COLO829 (cell line): ENCODE measurements around the gene ODC1.
"Not testable (repeated sequence)": the region's sequence is repeated elsewhere in the genome, so short reads cannot be mapped to it uniquely, and the experiment has no call there.

ENCODE experiments used
- DNase-seq: peaks from one replicate; pipeline ENCODE4 v3.0.0; 2012; ENCODE audit warnings: low spot score

Gene ODC1

DNA sequence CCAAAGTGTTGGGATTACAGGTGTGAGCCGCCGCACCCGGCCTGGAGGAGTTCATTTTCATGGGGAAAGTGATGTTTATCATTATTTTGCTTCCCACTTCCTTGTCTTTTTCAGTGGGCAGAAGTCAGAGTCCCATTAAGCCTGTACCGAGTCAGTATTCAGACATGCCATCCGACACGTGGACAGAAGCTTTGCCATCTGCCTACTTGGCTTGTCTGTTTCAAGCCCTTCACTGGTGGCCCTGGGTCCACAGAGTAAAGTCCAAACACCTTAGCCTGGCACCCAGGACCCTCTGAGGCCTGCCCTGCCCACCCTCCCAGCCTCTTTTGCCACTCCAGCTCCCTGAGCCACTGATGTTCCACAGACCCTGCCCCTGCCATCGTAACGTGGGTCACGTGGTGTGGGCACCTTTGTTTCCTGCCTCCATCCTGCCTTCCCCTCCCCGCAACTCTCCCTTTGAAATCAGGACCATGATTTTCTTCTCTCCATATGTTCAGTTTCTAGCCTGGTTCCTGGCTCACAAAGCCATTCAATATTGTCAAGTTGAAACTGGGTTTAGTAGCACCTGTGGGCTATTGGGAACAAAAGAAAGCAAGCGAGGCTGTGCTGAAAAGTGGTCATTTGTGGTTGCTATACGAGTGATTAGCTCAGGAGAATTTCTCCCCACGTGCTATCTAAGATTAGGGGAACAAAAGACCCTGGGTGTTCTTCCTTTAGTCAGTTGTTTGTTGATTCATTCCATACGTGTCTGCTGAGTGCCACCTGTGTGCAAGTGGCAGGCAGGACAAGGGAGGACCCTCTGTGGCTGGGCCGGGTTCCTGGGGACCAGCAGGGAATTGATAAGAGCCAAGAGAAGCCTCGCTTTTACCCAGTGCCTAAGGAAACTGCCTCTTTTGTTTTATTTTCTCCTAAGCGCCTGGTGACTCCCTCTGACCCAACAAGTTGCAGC lies 5.1 kb upstream of the ODC1 start:
- DNase-seq = no peak

DNA sequence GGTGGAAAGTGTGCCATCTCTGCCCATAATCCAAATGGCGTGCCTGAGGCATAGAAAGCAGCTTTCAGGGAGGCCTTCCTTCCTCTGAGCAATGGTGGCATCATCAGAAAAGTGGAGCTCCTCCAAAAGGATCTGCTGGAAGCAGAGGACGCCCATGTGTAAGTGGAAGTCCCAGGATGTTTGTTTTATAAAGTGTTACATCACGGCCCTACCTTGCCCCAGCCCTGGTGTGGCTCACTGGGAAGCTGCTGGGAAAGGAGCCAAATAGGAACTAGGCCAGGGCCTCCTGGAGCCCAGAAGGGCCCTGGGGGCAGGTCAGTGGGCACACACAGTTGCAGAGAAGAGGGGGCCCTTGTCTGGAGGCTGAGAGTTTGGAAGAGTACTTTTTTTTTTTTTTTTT lies 4.2 kb upstream of the ODC1 start:
- no peak for DNase-seq

DNA sequence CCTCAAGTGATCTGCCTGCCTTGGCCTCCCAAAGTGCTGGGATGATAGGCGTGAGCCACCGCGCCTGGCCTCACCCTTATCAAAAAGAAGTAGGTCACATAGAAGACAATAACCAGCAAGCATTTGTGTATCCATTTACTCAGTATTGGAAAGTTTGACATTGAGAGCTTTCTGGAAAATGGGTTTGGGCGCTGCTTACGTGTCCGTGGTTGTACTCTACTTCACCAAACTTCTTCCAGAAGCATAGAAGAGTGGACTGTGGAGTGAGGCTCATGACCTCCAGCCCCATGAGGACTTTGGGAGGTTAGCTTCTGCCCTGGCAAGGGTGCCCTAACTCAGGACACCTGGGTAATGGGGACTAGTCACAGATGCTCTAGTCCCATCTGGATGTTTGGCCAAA lies 3.7 kb upstream of the ODC1 start:
- no peak for DNase-seq

DNA sequence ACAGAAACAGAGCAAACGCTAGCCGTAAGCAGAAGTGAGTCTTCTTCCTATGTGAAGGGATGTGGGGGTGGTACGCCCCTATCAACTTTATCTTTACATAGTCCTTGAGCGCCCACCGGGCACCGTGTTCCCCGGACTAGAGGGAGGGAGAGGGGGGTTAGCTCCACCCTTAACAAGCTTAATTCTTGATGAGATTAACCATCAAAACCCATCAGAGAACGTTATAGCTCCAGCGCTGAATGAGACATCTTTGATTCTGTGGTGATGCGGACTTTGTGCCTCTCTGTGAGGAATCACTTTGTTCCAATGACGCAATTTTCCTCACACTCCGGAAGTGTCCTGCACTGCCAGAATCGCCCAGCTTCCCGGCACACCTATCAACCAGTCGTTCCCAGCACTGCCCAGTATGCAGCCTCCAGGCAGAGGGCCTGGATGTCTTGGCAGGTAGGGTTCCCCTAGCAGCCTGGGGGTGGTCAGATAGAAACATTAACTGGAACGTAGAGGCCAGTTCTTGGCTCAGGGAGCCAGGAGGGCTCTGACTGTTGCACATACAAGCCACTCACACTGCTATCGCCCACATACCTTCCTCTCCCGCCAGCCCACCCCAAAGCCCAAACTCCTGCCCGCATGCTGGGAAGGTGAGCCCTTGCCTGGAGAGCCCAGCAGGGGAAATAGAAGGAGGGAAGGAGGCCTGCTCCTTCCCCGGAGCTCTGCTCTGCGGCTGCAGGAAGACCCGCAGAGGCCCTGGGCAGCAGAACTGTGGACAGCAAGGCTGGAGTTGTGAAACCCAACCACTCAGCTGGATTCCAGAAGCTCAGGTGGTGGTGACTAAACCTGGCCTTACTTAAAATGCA lies 1.9 kb upstream of the ODC1 start:
- no peak for DNase-seq

DNA sequence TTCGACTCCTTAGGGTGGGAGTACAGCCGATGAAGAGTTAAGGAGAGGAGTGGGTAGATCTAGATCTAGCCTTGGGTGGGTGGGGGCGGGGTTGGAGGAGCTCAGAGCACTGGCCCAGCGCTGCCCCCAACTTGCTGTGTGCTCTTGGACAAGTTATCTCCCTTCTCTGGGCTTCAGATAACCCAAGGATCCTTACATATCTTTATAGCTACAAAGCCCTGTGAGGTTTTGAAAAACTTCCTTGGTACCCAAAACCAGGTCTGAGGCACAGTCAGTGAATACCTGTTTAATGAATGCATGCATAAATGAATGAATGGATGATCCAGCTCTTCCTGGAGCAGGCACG lies 1.3 kb upstream of the ODC1 start:
- no peak for DNase-seq

DNA sequence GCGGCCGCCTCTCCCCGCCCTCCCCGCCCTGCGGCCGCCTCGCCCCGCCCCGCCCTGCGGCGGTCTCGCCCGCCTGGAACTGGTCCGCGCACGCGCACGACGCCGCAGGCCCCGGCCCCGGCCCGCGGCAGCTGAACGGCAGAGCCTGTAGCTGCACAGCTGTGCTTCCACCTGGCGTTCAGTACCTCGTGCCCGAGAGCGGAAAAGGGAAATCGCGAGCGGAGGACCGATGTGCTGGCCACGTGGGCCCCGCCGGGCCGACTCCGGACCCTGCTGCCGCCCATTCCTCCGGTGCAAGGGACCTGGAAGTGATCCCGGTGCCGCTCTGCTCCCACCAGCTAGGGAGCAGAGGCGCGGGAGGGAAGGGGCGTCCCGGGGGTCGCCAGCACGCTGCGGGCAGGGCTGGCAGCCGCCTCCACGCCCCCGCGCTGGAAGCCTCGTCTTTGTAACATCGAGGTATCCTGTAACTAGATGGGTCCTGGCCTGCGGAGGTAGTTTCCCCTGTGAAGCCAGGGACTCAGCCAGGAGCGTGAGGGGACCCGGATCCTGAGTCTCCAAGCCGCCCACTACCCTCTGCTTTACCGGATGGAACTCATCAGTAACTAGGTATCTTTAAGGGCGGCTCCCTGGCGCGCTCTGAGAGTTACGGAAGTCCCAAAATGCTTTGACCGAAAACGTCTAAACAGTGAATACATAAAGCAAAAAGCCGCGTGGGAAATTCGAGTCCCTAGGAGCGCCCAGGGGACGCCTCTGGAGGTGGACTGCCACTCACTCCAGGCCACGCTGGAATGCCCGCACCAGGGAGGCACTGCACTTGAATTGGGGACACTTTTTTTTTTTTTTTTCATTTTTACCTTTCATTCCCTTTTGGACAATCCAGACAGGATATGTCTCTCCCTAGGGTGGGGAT lies 704 bp upstream of the ODC1 start:
- DNase-seq = no peak

DNA sequence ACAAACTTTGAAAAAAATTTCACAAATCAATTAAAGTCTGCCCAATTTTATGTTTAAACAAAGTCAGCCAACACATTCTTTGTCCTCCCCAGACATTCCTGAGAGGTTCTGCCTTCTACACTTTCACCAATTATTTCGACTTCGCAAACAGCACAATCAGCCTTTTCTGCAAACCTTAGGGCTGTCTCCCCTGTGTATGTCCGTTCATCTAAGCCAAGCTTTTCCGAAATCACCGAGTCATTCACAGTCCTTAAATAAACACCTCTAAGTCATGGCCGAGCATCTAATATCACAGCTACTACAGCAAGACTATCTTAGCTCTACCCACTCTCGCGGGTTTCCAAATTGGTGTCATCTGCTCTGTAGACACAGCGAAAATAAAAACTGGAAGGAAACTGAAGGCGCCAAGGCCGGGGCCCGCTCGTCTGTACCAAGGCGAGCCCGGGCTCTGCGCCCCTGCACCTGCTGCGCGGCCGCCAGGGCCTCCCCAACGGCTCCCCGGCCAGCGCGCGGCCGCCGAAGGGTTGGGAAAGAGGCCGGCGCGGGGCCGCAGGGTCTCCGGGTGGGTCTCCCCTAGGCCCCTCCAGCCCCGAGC lies 730 bp downstream of the ODC1 start:
- no peak for DNase-seq

DNA sequence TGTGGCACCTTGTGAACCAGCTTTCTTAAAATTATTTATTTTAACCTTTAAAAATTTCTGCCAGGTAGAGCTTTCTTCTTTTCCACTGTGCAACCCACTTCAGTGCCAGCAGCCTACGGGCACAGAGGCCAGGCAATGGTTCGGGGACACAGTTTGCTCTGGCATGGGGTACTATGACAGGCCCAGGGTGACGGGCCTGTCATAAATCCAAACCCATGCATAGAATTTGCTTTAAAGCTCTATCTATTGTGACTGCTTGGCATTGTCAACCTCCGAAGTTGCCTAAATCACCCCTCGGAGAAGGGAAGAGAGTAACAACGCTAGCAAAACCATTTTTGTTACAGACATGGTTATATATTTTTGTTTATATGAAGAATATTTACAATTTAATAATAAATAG lies 1.5 kb downstream of the ODC1 start:
- DNase-seq = no peak

DNA sequence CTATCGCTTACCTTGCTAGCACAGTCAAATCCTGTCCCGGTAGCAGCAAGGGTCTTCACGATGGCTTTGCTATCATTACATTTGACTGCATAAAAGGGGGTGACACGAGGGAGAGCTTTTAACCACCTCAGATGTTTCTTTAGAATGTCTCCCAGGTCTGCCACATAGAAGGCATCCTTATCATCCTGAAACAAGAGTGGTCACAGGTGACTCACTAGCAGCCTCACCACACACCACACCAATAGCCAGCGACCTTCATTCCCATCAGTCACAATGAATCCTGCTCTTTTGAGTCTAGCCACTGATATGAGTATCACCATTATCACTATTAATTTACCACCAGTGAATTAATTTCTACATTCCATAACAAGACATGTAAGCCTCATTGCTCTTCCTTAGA lies 3.7 kb downstream of the ODC1 start:
- DNase-seq = no peak

DNA sequence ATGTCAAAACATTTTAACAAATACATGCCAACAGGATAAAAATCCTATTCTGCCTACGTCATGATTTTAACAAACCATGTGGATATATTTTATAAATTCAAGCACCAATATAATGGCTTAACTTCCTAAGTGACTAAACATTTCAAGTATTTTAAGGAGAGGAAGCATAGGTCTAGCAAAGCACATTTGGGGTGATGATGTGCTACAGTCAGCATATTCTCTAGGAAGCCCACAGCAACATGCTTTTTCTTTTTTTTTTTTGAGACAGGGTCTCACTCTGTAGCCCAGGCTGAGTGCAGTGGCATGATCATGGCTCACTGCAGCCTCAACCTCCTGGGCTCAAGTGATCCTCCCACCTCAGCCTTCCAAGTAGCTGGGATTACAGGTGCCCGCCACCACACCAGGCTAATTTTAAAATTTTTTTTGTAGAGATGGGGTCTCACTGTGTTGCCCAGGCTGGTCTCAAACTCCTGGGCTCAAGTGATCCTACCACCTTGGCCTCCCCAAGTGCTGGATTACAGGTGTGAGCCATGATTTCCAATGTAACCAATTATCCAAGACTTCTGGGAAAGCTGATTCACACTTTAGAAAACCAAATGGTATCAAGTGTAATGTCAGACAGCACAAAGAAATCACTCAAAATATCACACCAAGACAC lies 5.5 kb downstream of the ODC1 start:
- DNase-seq = not testable (repeated sequence)

DNA sequence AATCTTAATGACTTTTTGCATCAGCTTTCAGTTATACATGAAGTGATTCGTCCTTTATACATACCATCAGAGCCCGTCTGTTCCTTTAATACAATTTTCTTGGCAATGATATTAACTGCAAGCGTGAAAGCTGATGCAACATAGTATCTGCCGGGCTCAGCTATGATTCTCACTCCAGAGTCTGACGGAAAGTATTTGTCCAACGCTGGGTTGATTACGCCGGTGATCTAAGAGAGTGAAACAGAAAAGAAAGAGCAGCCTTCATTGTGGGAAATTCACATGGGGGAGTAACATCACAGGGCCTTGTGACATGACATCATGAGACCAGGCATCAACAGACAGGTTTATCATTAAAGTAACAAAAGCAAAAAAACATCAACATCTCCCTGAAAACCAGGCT lies 6.2 kb downstream of the ODC1 start:
- DNase-seq = no peak

DNA sequence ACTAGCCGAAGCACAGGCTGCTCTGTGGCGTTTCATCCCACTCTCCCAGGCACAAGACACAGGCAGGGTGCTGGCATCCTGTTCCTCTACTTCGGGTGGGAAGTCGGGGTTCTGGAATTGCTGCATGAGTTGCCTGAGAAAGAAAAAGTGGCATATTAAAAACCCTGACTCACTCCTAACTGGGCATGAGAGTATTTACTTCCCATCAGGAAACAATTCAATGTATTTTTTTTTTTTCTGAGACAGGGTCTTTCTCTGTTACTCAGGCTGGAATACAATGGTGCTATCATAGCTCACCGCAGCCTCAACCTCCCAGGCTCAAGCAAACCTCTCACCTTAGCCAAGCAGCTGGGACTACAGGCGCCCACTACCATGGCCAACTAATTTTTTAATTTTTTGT lies 7.4 kb downstream of the ODC1 start:
- no peak for DNase-seq

DNA sequence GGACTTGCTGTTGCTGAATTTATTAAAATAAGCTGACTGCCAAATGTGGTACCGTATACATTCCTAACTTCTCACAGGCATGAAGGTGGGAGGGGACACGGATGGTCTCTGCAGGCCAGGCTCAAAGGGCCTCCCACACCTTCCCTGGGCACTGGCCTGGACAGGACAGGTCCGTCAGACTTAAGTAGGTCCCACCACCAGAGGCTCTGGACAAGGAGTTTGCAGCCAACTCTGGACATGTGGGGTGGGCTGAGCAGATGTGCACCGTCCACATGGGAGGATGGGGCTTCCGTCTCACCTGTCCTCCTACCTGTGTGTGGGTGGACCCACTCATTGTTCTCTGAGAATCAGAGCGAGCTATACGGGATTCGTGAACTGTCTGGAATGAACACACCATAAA lies 8.2 kb downstream of the ODC1 start:
- no peak for DNase-seq

DNA sequence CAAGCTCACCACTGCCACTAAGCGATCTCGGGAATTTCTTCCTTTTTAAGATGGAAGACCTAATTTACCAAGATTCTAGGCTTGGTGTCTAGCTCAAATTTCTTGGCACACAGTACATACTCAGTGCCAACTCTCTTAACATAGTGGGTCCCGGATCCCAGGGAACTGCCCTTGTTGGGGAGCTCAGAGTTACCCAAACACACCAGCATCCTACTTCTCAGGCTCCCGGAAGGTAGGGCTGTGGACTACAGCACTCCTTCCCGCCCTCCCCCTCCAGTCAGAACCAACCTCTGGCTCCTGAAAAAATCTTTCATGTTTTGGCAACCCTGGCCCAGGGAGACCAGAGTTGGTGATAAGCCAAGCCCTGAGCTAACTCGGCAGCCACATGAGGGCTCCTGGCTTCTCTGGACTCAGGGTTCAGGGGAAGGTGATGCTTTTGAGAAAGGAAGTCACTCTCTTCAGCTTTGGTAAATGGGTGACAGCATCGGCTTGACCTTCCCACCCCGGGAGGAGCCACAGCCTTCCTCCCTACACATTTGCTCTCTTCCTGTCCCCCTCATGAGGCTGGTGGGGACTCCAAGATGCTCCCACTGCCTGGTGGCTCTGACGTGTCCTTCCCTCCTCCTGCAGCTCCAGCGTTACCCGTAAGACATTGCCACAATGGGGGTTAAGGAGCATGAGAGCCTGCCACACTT lies 8.8 kb downstream of the ODC1 start:
- no peak for DNase-seq

DNA sequence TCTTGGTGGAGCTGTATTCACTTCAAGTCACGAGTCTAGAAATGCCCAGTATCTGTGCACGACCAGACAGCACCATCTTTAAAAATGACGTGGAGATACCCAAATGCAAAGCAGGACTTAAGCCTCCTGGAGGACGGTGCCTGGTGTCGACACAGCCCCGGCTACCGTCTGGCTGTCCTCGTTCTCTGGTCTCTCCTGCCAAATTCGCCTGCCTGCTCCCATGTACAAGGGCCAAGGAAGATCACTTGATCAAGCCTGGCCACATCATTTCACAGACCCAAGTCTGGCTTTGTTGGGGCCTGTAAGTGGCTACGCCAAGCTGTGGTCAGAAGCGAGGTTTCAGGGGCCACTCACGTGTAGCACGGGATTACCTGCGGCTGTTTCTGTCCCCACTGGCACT lies 9.4 kb downstream of the ODC1 start:
- no peak for DNase-seq

DNA sequence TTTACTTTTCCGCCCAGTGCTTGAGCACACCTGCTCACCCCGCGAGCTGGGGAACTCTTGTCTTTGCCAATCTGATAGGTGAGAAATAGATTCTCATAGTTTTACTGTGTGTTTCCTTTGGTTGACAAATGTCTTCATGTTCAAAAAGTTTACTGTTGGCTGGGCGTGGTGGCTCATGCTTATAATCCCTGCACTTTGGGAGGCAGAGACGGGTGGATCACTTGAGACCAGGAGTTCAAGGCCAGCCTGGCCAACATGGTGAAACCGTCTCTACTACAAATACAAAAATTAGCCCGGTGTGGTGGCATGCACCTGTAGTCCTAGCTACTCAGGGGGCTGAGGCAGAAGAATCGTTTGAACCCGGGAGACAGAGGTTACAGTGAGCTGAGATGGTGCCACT lies 10.3 kb downstream of the ODC1 start:
- no peak for DNase-seq

DNA sequence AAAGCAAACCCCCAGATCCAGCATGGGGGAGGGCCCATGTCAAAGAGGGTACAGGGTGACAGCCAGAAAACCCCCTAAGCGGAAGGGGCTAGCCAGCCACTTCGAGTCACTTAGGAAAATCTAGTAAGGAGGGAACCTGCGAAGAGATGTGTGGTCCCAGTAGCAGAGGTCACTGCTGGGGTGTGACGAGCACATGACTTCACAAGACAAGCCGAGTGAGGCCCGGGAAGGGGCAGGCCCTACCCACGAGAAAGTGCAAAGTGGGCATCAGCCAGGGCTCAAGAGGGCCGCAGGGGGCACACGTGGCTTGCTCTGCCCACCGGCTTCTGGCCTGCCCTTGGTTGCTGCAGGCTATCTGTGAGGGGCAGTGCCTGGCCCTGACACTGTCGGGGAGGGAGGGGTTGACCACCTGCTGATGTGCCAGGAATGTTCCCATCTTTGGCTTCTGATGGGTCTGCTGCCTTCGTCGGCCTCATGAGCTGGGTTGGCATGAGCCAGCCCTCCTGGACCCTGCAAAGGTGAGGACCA lies 11.5 kb downstream of the ODC1 start:
- no peak for DNase-seq

DNA sequence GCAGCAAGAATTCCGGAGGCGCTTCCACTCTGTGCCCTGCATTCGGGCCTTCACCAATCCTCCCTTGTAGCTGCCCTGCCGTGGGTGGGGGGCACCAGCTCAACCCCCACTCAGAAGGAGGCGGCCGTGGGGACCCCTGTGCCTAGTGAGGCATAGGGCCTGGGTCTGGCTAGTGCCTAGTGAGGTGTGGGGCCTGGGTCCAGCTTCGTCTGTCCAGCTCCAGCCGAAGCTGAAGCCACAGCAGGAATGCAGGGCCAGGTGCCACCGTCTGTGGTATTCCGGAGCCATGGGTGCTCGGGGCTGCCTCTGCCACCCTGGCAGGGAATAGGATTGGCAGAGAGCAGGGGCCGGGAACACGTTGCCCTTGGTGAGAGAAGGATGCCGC lies 12.3 kb downstream of the ODC1 start:
- no peak for DNase-seq

DNA sequence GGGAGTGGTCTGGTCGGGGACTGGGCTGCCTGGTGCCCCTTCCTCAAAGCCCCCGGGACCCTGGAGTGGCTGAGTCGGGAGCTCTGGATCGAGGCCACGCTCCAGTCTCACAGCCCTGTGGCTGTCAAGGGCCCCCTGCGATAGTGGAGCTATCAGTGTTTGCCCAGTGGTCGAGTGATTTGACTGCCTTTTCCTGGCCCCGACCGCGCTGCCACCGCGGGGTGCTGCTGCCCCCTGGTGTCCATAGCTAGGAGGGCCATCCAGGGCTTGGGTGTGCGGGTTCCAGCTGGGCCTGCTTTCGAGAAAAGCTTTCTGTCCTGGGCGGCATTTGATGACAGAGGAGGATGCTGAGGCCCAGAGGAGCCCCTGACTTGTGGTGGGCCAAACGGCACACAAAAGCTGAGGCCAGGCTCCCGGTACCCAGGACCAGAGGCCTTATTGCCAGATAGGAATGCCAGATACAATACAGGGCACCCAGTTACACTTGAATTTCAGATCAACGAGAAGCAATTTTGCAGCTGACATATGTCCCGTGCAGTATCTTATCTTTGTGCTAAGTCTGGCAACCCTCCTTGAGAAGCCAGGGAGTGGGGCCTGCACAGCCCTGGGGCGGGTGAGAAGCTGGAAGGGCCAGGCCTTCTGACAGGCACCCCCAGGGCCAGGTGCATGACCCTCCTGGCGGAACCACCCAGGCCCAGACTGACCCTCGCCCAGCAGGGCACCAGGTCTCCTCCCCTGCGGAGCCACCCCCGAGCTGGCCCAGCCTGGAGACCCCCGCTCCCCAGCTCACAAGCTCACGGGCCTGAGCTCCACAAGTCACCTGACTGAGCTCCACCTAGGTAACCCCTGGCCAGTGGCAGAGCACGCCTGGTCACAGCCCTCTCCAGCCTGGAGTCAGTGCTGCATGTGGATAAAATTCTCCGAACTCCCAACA lies 13.0 kb downstream of the ODC1 start:
- peak; percentile 73 for DNase-seq
